Stimulated activated CD4-positive, alpha-beta T cell treated with anti-CD3 and anti-CD28 coated beads, Interleukin-15, amount 100 ng/mL, for 24 hours (primary cell): ENCODE results near the gene CPEB2.
"Not testable (repeated sequence)": the region's sequence is repeated elsewhere in the genome, so short reads cannot be mapped to it uniquely, and the experiment has no call there.

ENCODE experiments used
- DNase-seq: peaks from one replicate; pipeline ENCODE4 v3.0.0-alpha.2; 2020

Gene CPEB2

DNA sequence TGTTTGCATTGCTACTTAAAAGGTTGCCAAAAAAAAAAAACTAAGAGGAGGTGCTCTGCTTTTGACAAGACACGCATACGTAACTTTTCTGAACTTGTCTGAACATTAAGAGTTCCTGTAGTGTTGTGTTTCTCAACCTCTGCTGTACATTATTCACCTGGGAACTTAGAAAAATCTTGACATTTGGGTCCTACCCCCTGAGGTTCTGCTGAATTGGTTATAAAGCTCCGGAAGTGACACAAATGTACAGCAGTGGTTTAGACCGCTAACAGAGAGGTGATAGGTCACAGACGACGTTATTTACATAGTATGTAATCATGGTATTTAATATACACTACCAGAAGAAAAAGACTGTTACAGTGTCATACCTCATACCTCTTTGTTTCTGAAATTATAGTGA lies 61.1 kb downstream of the CPEB2 start:
- DNase-seq, result no peak

DNA sequence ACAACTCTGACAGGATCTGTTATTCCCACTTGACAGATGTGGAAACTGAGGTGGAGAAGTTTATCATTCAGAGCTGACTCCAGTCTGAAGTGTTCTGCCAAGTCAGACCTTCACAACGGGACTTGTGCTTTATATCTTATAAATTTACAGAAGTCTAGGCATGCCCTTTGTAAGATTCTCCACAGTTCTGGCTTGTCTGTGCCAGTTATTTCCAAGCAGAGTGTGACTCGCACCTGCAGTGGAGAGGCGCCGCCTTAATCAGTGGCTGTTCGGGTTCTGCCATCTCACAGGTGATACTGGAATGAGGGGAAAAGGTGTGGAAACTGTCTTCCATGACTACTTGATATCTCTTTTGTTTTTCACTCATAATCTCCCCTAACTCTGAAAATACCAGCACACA lies 63.2 kb downstream of the CPEB2 start:
- no peak for DNase-seq

DNA sequence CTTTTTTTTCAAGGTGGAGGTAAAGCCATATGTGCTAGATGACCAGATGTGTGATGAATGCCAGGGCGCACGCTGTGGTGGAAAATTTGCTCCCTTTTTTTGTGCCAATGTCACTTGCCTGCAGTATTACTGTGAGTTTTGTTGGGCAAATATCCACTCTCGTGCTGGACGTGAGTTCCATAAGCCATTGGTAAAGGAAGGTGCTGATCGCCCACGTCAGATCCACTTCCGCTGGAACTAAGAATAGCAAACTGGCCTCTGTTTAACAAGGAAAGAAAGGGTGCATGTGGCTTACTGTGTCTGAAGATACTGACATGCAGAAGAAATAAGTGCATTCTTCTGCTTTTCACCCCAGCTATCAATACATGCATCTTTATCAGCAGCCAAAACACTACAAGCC lies 63.9 kb downstream of the CPEB2 start:
- no peak for DNase-seq

DNA sequence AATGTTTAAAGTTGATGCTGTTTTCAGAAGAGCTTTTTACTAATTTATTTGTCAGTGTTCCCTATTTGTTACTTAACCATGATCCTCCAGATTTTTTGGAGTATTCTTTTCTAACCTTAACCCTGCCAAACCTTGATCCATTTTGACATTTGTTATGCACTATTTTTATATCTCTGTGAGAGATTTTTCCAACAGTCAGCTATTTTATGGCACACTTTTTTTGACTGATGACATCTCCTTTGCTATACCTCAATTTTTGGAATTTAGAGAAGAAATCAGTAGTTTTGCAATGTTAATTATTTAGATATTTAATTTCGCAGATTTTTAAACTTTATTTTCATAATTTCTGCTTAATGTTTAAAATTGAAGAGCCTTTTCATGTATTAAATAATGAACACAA lies 66.0 kb downstream of the CPEB2 start:
- no peak for DNase-seq

DNA sequence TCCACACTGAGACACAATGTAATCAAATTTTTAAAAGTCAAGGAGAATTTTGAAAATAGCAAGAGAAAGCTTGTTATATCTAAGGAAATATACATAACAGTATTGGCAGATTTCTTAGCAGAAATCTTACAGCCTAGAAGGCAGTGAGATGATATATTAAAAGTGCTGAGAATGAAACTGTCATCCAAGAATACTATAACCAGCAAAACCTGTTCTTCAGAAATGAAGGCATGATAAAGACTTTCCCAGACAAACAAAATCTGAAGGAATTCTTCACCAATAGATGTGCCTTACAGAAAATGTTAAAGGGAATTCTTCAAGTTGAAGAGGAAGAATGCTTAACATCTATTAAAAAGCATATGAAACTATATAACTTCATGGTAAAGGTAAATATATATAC lies 73.6 kb downstream of the CPEB2 start:
- no peak for DNase-seq

DNA sequence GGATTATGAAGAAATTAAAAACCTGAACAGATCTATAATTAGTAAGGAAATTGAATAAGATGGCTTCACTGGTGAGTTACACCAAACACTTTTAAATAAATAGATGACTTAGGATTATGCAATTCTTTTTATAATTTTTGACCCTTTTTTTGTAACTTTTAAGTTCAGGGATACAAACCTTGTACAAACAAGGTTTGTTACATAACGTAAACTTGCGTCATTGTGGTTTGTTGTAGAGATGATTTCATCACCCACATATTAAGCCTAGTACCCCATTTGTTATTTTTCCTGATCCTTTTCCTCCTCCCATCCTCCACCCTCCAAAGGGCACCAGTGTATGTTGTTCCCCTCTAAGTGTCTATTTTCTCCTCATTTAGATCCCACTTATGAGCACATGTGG lies 75.7 kb downstream of the CPEB2 start:
- no peak for DNase-seq

DNA sequence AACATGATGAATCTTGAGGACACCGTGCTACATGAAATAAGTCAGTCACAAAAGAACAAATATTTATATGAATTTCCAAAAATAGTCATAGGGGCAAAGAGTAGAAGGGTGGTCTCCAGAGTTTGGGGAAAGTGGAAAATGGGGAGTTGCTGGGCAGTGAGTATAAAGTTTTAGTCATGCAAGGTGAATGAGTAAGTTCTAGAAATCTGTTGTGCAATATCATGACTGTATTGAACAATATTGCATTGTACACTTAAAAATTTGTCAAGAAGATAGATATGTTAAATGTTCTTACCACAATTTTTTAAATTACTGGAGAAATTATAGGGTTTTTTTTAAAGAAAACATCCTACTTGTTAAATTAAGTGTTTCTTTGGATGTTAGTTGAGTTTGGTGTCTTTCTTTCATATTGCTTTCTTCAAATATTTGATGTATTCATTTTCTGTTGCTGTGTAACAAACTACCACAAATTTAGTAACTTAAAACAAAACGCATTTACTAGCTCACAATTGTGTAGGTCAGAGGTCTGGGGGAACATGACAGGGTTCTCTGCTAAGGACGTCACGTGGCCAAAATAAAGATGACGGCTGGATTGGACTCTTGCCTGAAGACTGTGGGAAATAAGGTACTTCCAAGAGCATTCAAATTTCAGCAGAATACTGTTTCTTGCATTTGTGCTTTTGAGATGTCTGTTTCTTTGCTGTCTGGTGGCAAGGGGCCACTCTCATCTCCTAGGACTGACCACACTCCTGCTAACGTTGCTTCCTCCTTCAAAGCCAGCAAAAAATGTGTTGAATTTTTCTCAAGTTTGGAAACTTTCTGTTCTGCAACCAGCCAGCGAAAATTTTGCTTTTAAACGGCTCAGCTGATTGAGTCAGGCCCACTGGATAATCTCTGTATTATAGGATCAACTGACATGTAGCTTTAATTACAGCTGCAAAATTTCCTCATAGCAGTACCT lies 76.7 kb downstream of the CPEB2 start:
- no peak for DNase-seq

DNA sequence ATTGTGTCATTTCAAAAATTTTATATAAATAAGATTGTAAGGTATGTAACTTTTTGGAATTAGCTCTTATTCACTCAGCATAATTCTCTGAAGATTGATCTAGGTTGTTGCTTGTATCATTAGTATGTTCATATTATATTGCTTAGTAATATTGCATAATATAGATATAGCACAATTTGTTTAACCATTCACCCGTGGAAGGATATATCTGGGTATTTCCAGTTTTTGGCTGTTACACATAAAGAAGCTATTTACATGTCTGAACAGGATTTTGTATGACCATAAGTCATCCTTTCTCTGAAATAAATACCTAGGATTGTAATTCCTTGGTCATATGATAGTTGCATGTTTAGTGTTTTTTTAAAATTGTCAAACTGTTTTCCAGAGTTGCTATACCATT lies 82.5 kb downstream of the CPEB2 start:
- DNase-seq, result no peak

DNA sequence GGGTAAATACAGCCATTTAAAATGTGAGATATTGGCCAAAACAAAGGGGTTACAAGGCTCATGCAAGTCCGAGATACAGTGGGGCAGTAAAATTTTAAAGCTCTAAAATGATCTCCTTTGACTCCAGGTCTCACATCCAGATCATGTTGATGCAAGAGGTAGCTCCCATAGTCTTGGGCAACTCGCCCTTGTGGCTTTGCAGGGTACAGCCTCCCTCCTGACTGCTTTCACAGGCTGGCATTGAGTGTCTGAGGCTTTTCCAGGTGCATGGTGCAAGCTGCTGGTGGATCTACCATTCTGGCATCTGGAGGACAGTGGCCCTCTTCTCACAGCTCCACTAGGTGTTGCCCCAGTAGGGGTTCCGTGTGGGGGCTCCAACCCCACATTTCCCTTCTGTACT lies 83.5 kb downstream of the CPEB2 start:
- not testable (repeated sequence) for DNase-seq

DNA sequence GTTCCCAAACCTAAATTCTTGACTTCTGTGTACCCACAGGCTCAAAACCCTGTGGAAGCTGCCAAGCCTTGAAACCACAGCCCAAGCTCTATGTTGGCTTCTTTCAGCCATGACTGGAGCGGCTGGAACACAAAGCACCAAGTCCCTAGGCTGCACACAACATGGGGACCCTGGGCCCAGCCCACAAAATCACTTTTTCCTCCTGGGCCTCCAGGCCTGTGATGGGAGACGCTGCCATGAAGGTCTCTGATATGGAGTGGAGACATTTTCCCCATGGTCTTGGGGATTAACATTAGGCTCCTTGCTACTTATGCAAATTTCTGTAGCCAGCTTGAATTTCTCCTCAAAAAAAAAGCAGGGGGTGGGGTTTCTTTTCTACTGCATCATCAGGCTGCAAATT lies 84.0 kb downstream of the CPEB2 start:
- not testable (repeated sequence) for DNase-seq

DNA sequence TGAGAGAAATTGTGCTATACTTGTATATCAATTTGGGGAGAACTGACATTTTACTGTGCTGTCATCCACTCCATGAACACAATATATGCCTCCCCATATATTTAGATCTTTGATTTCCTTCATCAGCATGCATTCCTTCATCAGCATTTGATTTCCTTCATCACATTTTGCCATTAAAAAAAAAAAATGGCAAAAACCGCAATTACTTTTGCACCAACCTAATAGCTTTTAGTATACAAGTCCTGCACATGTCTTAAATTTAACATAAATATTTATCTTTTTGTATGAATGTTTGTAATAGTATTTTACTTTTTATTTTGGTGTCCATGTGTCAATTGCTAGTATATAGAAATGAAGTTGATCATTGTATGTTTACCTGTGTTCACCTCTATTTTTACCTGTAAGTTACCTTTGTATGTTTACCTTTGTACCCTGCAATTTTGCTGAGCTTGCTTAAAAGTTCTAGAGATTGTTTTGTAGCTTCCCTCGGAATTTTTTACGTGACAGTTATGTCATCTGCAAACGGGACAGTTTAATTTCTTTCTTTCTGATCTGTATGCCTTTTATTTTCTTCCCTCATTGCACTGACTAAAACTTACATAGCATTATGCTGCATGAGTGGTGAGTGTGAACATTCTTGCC lies 86.2 kb downstream of the CPEB2 start:
- DNase-seq, result no peak

DNA sequence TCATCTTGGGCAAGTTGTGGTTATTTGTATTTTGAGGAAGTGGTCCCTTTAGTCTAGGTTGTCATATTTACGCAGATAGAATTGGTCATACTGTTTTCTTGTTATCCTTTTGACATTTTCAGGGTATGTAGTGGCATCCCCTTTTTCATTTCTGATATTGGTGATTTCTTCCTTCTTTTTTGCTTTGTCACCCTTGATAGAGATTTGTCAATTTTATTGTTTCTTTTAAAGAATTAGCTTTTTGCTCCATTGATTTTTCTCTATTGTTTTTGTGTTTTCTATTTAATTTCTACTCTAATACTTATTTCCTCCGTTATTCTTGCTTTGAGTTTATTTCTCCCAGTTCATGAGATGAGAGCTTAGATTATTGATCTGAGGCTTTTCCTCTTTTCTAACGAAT lies 87.7 kb downstream of the CPEB2 start:
- no peak for DNase-seq

DNA sequence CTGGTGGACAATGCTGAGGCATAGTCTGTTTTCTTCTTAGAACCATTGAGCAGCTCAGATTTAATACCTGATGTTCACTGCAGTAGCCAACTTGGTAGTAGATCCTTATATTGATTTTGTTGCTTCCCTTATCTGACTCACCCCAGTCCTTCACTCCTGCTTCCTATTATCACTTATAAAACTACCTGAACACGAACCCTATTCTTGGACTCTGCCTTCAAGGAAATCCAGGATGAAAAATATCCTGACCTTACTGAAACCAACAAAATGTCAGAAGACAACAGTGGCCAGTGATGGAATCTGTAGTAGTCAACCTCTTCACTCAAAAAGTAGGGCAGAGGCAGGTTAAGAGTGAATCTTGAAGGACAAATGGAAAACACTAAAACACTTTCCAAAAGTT lies 98.1 kb downstream of the CPEB2 start:
- no peak for DNase-seq

DNA sequence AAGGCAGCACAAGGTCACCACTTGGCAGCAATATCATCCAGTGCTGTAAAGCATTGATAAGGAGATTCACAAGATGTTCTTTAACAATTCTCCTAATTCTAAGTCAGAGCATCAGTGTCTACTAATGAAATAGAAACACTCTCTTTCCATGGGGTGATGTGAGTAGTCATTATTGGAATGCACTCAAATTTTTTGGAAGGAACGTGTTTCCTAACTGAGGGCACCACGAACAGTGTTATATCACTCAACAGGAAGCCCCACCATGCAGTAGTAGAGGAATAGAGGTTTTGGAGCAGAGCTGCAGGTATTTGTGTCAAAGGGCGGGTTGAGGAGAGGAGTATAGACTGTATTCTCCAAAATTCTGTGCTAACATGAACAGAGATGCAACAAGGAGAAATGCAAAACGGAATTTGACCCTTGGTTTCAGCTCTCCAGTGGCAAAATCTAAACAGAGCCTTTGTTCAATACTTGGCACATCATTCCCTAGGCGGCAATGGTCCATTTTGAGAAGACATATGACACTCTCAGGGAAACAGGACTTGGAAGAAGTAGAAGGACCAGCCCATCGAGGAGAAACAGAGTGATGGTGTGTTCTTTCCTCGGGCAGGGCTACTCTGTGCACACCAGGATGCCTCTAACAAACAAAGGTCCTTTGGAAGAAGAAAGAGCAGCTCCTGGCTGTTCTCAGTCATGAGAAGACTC lies 98.9 kb downstream of the CPEB2 start:
- DNase-seq, result no peak

DNA sequence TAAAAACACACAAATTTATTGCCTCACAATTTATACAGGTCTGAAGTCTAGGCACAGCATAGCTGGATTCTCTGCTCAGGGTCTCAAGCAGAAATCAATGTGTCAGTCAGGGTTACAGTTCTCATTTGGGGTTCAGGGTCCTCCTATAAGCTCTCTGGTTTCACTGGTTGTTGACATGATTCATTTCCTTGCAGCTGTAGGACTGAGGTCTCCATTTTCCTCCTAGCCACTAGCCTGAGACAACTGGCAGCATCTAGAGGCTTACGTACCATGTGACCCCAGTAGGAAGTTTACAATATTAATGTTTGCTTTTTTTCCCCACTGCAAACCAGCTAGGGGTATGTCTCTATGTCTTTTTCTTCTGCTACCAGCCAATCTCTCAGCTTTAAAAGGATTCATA lies 102.5 kb downstream of the CPEB2 start:
- no peak for DNase-seq

DNA sequence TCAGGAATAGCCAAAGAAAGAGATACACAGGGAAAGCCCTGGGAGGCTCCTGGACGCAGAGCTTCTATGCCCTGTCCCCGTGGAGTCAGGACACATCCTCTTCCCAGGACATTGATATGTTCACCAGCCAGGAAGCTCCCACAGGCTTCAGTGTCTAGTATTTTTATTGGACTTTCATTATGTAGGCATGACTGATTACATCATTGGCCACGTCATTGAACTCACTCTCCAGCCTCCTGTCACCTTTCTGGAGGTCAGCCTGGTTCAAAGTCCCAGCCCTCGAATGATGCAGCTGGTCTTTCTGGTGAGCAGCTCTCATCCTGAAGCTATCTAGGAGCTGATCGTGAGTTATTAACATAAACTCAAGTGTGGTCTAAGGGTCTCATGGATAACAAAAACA lies 104.1 kb downstream of the CPEB2 start:
- DNase-seq, result no peak

DNA sequence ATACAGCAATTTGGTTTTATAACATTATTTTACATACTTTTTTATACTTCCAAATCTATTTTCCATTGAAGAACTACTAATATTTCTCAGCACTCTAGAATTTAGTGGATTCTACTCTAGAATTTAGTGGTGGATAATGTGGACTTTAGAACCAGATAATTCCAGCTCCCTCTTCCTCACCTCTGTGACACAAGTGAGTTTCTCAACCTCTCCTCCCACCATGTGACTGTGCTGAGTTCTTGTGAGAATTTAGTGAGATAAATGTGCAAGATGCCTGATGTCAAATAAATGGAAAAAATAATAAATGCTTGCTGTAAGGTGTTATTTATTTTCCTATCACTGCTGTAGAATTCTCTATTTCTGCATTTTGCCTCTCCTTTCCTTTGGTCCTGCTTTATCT lies 107.3 kb downstream of the CPEB2 start:
- DNase-seq, result no peak

DNA sequence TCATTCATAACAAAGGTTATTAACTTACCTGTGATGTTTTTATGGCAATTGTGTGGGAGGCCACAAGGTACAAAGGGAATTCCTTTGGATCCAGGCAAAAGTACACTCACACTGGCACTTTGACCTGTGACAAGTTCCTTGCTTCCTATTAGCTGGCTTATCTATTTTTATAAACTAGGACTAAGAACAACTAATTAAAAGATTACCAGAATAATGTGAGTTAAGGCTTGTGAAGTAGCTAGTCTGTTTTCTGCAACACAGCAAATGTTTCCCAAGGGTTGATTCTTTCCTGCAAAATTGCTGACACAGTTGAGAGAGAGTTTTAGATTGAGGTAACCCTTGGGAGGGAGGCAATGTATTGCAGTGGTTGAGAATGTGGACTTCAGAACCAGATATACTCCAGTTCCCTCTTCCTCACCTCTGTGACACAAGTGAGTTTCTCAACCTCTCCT lies 107.9 kb downstream of the CPEB2 start:
- DNase-seq, result no peak

DNA sequence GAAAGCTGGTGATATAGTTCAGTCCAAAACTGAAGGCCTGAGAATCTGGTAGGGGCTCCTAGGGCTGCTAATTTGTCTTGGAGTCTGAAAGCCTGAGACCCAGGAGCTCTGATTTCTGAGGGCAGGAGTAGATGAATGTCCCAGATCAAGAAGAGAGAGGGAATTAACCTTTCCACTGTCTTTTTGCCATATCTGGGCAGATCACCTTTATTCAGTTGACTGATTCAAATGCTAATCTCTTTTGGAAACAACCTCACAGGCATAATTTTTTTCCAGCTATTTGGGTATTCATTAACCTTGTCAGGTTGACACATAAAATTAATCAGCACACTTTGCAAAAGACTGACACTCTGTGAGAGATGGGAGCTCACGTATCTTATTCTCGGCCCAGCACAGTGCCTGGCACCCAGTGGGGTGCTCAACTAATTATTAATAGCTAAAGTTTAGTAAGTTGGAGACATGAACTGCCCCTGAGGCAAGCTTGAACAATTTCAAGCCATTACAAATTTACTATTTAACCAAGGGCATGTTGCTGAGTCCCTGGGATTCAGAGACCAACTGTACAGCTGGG lies 114.3 kb downstream of the CPEB2 start:
- DNase-seq, result no peak

DNA sequence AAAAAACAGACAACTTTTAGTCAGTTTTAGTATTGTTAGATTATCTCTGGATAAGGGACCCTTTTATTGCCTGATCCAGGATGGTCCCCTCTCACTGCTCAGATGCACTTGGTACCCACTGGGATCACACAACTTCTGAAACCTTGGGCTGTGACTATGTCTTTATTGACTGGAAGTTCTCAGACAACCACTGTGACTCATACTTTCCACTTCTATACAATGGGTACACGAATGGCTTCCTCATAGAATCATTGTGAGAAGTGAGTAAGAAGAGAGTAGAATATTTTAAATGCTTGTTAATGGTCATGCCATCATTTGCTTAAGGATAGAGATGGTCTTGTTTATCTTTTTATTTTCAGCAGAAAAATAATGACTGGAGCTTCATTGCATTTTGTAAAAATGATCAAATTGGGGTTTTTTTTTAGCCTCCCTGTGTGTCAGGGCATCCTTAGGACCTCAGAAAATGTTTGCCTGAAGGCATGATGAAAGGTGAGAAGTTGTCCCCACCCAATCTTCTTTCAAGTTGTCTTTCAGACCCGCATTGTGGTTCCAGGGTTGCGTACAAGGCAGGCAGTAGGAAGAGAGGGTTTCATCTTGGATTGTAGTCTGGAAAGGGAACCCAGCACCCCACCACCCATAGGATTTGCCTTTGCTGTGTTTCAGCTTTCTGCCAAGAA lies 115.1 kb downstream of the CPEB2 start:
- DNase-seq, result peak; percentile 7

DNA sequence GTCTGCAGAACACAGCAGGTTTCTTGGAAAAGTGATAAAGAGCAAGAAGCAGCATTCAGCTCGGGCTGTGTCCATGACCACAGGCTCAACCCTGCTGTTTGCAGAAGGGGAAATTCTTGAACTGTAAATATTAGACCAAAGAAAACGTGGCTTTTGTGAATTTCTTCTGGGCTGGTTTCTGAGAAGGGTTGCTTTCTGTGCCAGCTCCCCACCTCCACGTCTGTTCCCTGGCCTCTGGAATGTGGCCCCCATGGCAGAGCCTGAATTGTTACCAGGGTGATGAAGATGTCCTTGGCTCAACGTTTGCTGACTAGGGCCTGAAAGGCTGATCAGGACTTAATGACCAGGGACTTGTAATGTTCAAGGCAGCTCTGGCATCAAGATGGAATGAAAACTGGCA lies 116.0 kb downstream of the CPEB2 start:
- no peak for DNase-seq
